Suprapubic skin (tissue), 4 donors: ENCODE data around the gene NR4A1. TPM values are rescaled to one million over a fixed set of nuclear protein-coding genes. Genes with fewer than 3 reads are reported as not detected.
A peak's percentile ranks its signal among the peaks of the same experiment; 100 is the strongest.

Experiments
- DNase-seq, 2 donors: peaks; one replicate each; pipeline ENCODE4 v3.0.0-alpha.2; 2019; ENCODE audit warnings: low spot score in 2 of 2
- H3K27ac ChIP-seq: fragments of 200-600 bp; sonication (generic); one replicate; pipeline ENCODE4 v1.5.1; 2019
- H3K27me3 ChIP-seq: fragments of 200-600 bp; sonication (generic); one replicate; pipeline ENCODE4 v1.5.1; 2019
- H3K36me3 ChIP-seq: fragments of 200-600 bp; sonication (generic); one replicate; pipeline ENCODE4 v1.5.1; 2019
- H3K4me1 ChIP-seq: fragments of 200-600 bp; sonication (generic); one replicate; pipeline ENCODE4 v1.5.1; 2019
- H3K4me3 ChIP-seq: fragments of 200-600 bp; sonication (generic); one replicate; pipeline ENCODE4 v1.5.1; 2019; ENCODE audit warnings: mild to moderate bottlenecking
- H3K9me3 ChIP-seq: fragments of 200-600 bp; sonication (generic); one replicate; pipeline ENCODE4 v1.5.1; 2019
- EP300 ChIP-seq: sonication (generic); formaldehyde crosslinking; IDR thresholded peaks from one replicate; pipeline ENCODE4 v1.6.1; 2017; ENCODE audit warnings: antibody characterized with exemption
- POLR2A ChIP-seq, 2 donors: fragments of 450-650 bp; IDR thresholded peaks; one replicate each; pipeline ENCODE4 v1.6.1; 2017; ENCODE audit warnings: antibody characterized with exemption in 2 of 2, mild to moderate bottlenecking in 2 of 2, moderate library complexity in 2 of 2
- POLR2AphosphoS5 ChIP-seq, 3 donors: sonication (generic); formaldehyde crosslinking; IDR thresholded peaks; one replicate each; pipeline ENCODE4 v1.6.1; 2017; ENCODE audit warnings: antibody characterized with exemption in 3 of 3
- WGBS: methylation state at CpG from one replicate; pipeline ENCODE4 v1.1.5; 2018; 5-methylcytosine and 5-hydroxymethylcytosine counted together
- total RNA-seq, 4 donors: library from RNA; depleted of rRNA; stranded (reverse); fragments of >200 nt; gene quantifications; one replicate each; pipeline ENCODE4 v1.1.0, GENCODE V29; 2016
- TF ChIP-seq, protein P1 (sequence below), 2 donors: fragments of 200-600 bp in 1 of 2; fragments of 450-650 bp in 1 of 2; sonication (generic) in 1 of 2; IDR thresholded peaks; one replicate each; pipeline ENCODE4 v1.5.1; 2016 to 2019; ENCODE audit warnings: antibody characterized with exemption in 2 of 2, mild to moderate bottlenecking in 1 of 2, moderate library complexity in 1 of 2

NR4A1 gene
- total RNA-seq, 4 donors from 2014 or later, result 141 to 775 (median 422) TPM

DNA sequence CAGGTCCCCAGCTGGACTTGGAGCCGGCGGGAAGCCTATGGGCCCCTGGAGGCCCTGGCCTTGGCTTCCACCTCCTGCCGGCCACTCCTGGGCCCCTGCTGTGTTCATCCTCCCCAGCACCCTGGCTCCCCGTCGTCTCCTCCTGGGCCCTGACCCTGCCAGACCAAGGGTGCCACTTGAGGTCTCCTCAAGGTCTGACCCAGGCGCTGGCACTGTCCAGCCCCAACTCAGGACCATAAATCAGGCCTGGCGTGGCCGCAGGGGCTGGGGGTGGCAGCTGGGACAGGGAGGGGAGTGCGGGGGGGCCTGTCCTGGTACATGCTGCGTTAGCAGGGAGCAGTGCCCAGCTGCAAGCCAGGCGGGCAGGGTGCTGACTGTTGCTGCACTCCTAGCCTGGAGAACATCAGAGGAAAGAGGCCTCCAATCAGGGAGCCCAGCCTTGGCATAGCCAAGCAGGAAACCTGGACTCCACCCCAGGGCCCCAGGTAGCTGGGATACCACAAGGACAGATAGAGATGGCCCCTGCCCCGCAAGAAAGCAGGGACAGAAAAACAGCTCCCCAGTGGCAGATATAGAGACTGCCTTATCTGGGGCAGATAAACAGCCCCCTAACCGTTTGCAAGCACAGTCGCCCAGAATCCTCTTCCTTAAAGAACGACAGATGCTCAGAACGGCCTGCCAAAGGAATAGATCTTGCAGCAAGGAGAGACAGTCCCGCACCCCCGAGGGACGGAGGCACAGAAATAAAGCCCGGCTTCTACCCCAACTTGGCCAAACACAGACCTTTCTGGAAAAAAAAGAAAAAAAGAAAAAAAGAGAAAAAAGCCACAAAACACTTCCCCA, 12.1 kb downstream of the NR4A1 start:
- H3K36me3 ChIP-seq, result peaks cover 7% of the 10 kb centered on the region
- TF ChIP-seq POLR2AphosphoS5 (IDR thresholded peaks at IDR 0.05), result no peak
- TF ChIP-seq EP300, result no peak
- TF ChIP-seq, protein P1, sequence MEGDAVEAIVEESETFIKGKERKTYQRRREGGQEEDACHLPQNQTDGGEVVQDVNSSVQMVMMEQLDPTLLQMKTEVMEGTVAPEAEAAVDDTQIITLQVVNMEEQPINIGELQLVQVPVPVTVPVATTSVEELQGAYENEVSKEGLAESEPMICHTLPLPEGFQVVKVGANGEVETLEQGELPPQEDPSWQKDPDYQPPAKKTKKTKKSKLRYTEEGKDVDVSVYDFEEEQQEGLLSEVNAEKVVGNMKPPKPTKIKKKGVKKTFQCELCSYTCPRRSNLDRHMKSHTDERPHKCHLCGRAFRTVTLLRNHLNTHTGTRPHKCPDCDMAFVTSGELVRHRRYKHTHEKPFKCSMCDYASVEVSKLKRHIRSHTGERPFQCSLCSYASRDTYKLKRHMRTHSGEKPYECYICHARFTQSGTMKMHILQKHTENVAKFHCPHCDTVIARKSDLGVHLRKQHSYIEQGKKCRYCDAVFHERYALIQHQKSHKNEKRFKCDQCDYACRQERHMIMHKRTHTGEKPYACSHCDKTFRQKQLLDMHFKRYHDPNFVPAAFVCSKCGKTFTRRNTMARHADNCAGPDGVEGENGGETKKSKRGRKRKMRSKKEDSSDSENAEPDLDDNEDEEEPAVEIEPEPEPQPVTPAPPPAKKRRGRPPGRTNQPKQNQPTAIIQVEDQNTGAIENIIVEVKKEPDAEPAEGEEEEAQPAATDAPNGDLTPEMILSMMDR (IDR thresholded peaks at IDR 0.05), result no peak
- TF ChIP-seq POLR2A (IDR thresholded peaks at IDR 0.05), result no peak
- H3K27ac ChIP-seq, result peak overlapping the region; percentile 64
- WGBS, result 68% methylated on average over 15 of the region's 20 CpGs
- H3K4me1 ChIP-seq, result peaks cover 21% of the 10 kb centered on the region
- DNase-seq, result no peak
- no peaks in the 10 kb centered on the region for H3K9me3 ChIP-seq
- no peak overlapping the region for H3K4me3 ChIP-seq
- no peaks in the 10 kb centered on the region for H3K27me3 ChIP-seq

DNA sequence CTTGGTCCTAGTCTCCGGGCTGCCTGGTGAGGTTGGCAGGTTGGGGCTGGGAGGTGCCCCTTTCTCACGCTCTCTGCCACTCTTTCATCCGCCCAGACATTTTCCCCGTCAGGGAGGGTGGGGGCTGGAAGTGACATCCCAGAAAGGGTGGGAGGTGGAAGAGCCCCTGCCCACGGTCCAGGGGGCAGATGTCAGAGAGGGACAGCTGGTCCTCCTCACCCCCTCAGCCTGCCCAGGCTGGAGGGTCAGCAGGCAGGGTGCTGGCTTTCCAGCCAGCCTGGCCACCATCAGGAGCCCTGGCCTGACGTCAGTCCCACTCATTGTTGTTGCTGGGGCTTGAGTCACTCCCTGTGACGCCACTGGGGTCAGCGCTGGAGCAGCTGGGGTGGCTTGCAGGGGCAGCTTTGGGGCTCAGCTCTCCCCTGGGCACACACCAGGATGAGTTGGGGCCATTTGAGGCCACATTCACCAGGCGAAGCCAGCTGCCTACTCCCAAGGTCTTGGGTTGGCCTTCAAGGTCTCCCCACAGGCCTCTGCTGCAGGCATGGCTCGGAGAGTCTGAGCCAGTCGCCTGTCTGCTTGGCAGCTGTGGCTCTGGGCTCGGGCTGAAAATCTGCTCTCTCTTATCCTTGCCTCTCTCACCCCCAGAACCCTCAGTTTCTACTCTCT, 12.9 kb downstream of the NR4A1 start:
- H3K9me3 ChIP-seq, result no peaks in the 10 kb centered on the region
- DNase-seq, result peak in 1 of 2 donors; percentile 76

DNA sequence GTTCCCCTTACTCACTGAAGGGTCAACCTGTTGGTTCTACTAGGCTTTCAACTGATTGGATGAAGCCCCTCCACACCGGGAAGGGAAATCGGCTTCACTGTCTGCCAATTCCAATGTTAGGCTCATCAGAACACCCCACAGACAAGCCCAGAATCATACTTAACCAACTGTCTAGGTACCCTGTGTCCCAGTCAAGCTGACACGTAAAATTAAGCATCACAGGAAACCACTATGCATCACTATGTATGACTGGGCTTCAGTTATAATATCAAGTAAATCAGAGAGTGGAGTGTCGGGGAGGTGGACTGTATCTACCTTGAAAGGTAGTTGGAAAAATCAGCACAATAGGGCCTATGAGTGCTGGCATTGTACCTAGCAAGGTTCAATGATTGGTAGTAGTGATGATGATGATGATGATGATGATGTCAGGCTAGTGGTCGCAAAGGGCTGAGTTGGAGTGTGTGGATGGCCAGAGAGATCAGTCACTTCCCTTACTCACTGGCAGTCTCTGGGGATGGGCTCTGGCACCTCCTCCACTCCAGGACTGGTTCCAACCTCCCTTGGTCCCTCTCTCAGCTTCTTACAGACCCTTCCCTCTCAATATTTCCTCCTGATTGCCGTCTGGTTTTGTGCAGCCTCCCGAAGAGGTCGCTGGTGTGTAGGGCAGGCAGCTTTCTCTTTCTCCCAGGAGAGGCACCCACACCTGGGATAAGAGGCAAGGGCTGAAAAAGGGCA, 15.3 kb downstream of the NR4A1 start:
- Histone ChIP-seq H3K27me3 (no peaks in the 10 kb centered on the region), H3K27ac (no peak overlapping the region), H3K36me3 (no peaks in the 10 kb centered on the region), H3K4me1 (peaks cover 41% of the 10 kb centered on the region), H3K9me3 (no peaks in the 10 kb centered on the region), H3K4me3 (no peak overlapping the region)
- DNase-seq, result no peak
- WGBS, result 62% methylated on average over 7 of the region's 8 CpGs
- TF ChIP-seq POLR2A (IDR thresholded peaks at IDR 0.05), result no peak
- no peak for TF ChIP-seq POLR2AphosphoS5 (IDR thresholded peaks at IDR 0.05)
- TF ChIP-seq, protein P1 (IDR thresholded peaks at IDR 0.05), result no peak
- TF ChIP-seq EP300, result no peak

More for the DNA sequence above, 12.9 kb downstream of the NR4A1 start:
- no peak overlapping the region for H3K4me3 ChIP-seq
- peak overlapping the region; percentile 64 for H3K27ac ChIP-seq
- no peak for TF ChIP-seq POLR2A (IDR thresholded peaks at IDR 0.05)
- TF ChIP-seq POLR2AphosphoS5 (IDR thresholded peaks at IDR 0.05), result peak in 1 of 3 donors; percentile 33
- no peaks in the 10 kb centered on the region for H3K27me3 ChIP-seq
- H3K36me3 ChIP-seq, result no peaks in the 10 kb centered on the region
- 59% methylated on average over 9 of the region's 12 CpGs for WGBS
- H3K4me1 ChIP-seq, result peaks cover 25% of the 10 kb centered on the region

DNA sequence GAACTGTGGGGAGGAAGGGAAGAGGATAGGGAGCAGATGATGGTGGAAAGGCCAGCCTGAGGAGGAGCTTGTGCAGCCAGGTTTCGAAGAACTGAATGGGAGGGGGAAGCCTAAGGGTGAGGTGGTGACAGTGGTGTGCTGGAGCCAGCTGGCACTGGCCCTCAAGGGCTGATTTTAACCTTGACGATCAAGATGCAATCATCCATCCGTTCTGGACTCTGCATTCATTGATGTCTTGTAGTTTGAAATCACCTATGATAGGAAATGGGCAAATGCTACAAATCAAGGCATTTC, 15.8 kb downstream of the NR4A1 start:
- Histone ChIP-seq H3K9me3 (no peaks in the 10 kb centered on the region), H3K36me3 (no peaks in the 10 kb centered on the region), H3K4me3 (no peak overlapping the region), H3K4me1 (peaks cover 46% of the 10 kb centered on the region), H3K27ac (no peak overlapping the region), H3K27me3 (no peaks in the 10 kb centered on the region)
- whole genome bisulfite sequencing, result 51% methylated on average over 3 of the region's 3 CpGs
- DNase-seq, result no peak
- no peak for TF ChIP-seq EP300
- TF ChIP-seq, protein P1 (IDR thresholded peaks at IDR 0.05), result no peak
- no peak for TF ChIP-seq POLR2AphosphoS5 (IDR thresholded peaks at IDR 0.05)
- no peak for TF ChIP-seq POLR2A (IDR thresholded peaks at IDR 0.05)

DNA sequence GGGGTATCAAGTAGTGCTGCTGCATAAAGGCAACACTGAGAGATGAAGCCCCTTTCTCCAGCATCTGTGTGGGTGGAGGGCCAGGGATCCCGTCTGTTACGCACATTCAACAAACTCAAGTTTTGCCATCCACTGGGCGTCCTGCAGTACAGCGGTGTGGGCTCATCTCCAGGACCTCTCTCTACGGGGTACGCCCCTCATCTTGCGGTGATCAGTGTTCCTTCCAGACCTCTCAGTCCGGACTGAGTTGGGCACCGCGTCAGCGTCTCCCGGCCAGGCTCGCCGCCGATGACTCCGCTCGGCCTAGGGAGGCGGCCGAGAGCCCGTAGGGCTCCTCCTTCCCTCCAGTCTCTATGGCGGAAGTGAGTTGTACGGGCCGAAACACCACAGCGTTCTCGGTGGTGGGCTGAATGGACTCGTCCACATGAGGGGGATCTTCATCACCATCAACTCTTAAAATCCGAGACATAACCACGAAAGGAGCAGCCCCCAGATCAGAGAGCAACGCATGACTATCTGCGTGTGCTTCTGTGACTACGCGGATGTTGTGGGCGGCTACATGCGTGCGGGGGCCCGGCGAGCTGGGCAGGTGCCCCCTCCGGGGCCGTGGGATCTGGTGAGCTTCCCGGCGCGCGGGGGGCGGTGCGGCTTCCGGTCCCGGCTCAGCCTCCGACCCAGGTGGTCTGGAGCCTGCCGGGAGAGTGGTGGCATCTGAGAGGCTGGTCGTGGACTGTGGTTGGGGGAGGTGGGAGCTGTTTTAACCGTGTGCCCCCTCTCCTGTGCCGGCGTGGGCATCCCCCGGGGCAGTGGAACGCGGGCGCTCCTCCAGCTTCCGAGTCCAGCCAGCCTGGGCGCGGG, 18.3 kb downstream of the NR4A1 start, which contains the start of gene ATG101:
Gene ATG101 (plus strand): TSS at position 652 of the 858 bp plus-strand sequence. CDS start 3,673 bp downstream, outside the sequence.
- Histone ChIP-seq H3K27me3 (no peaks in the 10 kb centered on the region), H3K4me1 (peaks cover 40% of the 10 kb centered on the region)
- TF ChIP-seq POLR2AphosphoS5 (IDR thresholded peaks at IDR 0.05) (peak; percentile 25 to 97 (median 78)), EP300 (no peak), POLR2A (IDR thresholded peaks at IDR 0.05) (peak in 1 of 2 donors; percentile 62)
- TF ChIP-seq, protein P1 (IDR thresholded peaks at IDR 0.05), result peak; percentile 13 to 74

More for the DNA sequence above, 18.3 kb downstream of the NR4A1 start, which contains the start of gene ATG101:
- H3K27ac ChIP-seq, result peak within 1 kb of the TSS; percentile 85
- H3K4me3 ChIP-seq, result peak within 1 kb of the TSS; percentile 89
- DNase-seq, result peak; percentile 95 to 96
- WGBS, result under 1% methylated on average over 26 of the region's 60 CpGs
- H3K9me3 ChIP-seq, result no peaks in the 10 kb centered on the region
- peaks cover 4% of the 10 kb centered on the region for H3K36me3 ChIP-seq
